Type B pancreatic cell (in vitro differentiated cells): ENCODE measurements around the gene ZG16. TPM values are rescaled to one million over a fixed set of nuclear protein-coding genes. Genes with fewer than 3 reads are reported as not detected.
"Not testable (repeated sequence)": the region's sequence is repeated elsewhere in the genome, so short reads cannot be mapped to it uniquely, and the experiment has no call there.

Experiments used
- DNase-seq: peaks from one replicate; pipeline ENCODE4 v3.0.0; 2021; ENCODE audit warnings: mixed read lengths; ENCODE audit not compliant: unreplicated experiment; ENCODE audit errors: extremely low spot score
- H3K27ac Mint-ChIP-seq: 2 replicates; pipeline ENCODE4 v1.8.0; 2021; ENCODE audit warnings: mild to moderate bottlenecking, mixed read lengths
- H3K27me3 Mint-ChIP-seq: 2 replicates; pipeline ENCODE4 v1.8.0; 2021; ENCODE audit warnings: mixed read lengths
- H3K36me3 Mint-ChIP-seq: 2 replicates; pipeline ENCODE4 v1.8.0; 2021; ENCODE audit warnings: mixed read lengths
- H3K4me1 Mint-ChIP-seq: one replicate; pipeline ENCODE4 v1.8.0; 2021; ENCODE audit warnings: mixed read lengths; ENCODE audit not compliant: unreplicated experiment
- H3K4me3 Mint-ChIP-seq: 2 replicates; pipeline ENCODE4 v1.8.0; 2021; ENCODE audit warnings: mild to moderate bottlenecking, mixed read lengths
- H3K9me3 Mint-ChIP-seq: 2 replicates; pipeline ENCODE4 v1.8.0; 2021; ENCODE audit warnings: mixed read lengths
- total RNA-seq: library from RNA; stranded (reverse); gene quantifications from 2 replicates; pipeline ENCODE4 v1.2.1, GENCODE V29; 2021; ENCODE audit warnings: low replicate concordance
- TF ChIP-seq, protein P1 (sequence below): fragments of 200-600 bp; sonication (generic); conservative IDR thresholded peaks from 2 replicates; pipeline ENCODE4 v1.5.0; 2021; ENCODE audit warnings: antibody characterized with exemption, mild to moderate bottlenecking

ZG16 gene
- total RNA-seq, 1 donor from 2014 or later: 0.85 TPM

DNA sequence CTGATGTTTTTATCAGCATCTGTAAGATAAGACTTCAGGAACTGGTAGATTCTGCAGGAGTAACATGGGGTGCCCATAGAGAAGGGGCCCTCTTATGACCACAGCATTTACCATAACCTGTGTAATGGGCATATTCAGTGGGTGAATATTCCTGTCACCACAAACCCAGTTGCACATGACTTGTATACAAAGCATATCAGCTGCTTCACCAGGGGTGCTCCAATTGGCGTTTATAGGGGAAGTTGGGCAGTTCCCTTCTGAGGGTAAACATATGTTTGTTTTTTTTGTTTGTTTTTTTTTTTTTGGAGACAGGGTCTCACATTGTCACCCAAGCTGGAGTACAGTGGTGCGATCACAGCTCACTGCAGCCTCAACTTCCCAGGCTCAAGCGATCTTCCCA lies 11.5 kb upstream of the ZG16 start:
- H3K9me3 Mint-ChIP-seq: no peaks in the 10 kb centered on the region
- no peak for DNase-seq
- no peaks in the 10 kb centered on the region for H3K36me3 Mint-ChIP-seq
- H3K4me3 Mint-ChIP-seq: no peak overlapping the region
- no peak overlapping the region for H3K27ac Mint-ChIP-seq
- H3K4me1 Mint-ChIP-seq: peaks cover 6% of the 10 kb centered on the region
- TF ChIP-seq, protein P1, sequence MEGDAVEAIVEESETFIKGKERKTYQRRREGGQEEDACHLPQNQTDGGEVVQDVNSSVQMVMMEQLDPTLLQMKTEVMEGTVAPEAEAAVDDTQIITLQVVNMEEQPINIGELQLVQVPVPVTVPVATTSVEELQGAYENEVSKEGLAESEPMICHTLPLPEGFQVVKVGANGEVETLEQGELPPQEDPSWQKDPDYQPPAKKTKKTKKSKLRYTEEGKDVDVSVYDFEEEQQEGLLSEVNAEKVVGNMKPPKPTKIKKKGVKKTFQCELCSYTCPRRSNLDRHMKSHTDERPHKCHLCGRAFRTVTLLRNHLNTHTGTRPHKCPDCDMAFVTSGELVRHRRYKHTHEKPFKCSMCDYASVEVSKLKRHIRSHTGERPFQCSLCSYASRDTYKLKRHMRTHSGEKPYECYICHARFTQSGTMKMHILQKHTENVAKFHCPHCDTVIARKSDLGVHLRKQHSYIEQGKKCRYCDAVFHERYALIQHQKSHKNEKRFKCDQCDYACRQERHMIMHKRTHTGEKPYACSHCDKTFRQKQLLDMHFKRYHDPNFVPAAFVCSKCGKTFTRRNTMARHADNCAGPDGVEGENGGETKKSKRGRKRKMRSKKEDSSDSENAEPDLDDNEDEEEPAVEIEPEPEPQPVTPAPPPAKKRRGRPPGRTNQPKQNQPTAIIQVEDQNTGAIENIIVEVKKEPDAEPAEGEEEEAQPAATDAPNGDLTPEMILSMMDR: no peak
- H3K27me3 Mint-ChIP-seq: no peaks in the 10 kb centered on the region

DNA sequence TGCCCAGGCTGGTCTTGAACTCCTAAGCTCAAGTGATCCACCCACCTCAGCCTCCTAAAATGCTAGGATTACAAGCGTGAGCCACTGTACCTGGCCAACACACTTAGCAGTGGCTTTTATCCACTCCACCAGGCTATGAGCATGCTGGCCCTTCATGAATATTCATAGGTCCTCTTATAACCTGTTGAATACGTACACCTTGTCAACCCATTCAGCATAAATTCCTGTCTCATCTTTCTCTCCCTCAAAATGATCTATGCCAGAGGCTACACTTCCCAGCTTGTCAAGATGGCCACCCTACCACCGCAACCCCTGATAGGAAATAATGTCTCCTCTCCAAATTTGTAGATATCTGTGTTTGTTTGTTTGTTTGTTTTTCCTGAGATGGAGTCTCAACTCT lies 11.0 kb upstream of the ZG16 start:
- DNase-seq: no peak
- Mint-ChIP-seq H3K36me3 (no peaks in the 10 kb centered on the region), H3K4me1 (peaks cover 6% of the 10 kb centered on the region), H3K27ac (no peak overlapping the region), H3K9me3 (no peaks in the 10 kb centered on the region), H3K27me3 (no peaks in the 10 kb centered on the region), H3K4me3 (no peak overlapping the region)
- TF ChIP-seq, protein P1: no peak

DNA sequence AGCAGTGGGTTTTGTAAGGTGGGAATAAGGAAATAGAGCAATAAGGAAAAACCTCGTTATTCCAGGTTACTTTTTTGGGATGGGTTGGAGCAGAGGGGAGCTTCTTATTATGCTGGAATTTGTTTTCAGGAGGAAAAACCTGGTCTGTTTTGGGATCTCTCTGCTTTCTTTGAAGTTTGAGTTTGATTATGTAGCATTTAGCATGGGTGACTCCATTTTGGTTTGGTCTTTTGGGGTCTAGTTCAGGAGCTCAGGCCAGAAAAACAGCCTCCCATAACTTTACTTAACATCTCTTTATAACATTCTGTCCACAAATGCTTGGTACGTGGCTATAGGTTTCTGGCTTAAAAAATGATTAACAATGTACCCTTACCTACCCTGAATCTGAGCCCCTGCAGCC lies 8.5 kb upstream of the ZG16 start:
- Mint-ChIP-seq H3K27ac (no peak overlapping the region), H3K4me1 (peaks cover 11% of the 10 kb centered on the region), H3K36me3 (no peaks in the 10 kb centered on the region), H3K9me3 (no peaks in the 10 kb centered on the region), H3K4me3 (no peak overlapping the region), H3K27me3 (no peaks in the 10 kb centered on the region)
- no peak for DNase-seq
- TF ChIP-seq, protein P1: no peak

DNA sequence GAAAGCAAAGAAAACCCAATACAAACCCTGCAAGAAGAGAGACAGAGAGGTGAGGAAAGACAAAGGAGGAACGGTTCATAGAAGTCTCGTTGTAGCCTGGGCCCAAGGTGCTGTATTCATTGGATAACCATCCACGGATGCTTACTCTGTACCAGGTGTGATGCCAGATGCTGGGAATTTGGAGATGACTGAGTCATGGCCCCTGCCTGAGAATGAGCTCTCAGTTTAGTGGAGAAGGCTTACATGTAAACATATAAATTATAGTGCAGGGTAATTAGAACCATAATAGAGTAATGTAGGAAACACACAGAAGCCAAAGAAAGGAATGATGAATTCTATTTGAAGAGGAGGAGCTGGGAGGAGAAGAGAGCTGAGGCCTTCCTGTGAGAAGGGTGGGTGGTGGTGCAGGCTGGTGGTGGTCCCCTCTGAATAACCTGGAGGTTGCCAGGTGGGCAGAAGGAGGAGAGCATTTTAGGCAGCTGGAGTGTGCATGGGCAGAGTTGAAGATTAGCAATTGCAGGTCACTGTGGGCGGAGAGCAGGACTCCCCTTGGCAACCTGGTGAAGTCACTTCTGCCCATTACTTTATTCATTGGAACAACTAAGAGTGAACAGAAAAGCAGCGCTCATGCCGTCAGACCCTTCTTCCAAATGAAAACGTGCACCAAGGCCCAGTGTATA lies 7.7 kb upstream of the ZG16 start:
- Mint-ChIP-seq H3K4me3 (no peak overlapping the region), H3K9me3 (no peaks in the 10 kb centered on the region), H3K4me1 (peaks cover 11% of the 10 kb centered on the region), H3K27me3 (no peaks in the 10 kb centered on the region), H3K36me3 (no peaks in the 10 kb centered on the region), H3K27ac (peak overlapping the region; percentile 46)
- DNase-seq: no peak
- TF ChIP-seq, protein P1: no peak

DNA sequence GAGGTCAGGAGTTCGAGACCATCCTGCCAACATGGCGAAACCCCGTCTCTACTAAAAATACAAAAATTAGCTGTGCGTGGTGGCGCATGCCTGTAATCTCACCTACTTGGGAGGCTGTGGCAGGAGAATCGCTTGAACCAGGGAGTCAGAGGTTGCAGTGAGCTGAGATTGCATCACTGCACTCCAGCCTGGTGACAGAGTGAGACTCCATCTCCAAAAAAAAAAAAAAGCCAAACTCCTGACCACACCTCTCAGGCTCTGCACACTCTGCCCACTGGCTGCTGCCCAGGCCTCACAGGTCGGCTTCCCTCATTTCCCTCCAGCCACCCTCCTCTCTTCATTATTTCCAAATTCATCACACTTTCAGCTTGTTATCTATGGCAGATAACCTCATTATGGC lies 5.7 kb upstream of the ZG16 start:
- not testable (repeated sequence) for H3K36me3 Mint-ChIP-seq, H3K4me3 Mint-ChIP-seq, H3K9me3 Mint-ChIP-seq, DNase-seq, H3K27me3 Mint-ChIP-seq, H3K27ac Mint-ChIP-seq
- peaks cover 11% of the 10 kb centered on the region for H3K4me1 Mint-ChIP-seq

DNA sequence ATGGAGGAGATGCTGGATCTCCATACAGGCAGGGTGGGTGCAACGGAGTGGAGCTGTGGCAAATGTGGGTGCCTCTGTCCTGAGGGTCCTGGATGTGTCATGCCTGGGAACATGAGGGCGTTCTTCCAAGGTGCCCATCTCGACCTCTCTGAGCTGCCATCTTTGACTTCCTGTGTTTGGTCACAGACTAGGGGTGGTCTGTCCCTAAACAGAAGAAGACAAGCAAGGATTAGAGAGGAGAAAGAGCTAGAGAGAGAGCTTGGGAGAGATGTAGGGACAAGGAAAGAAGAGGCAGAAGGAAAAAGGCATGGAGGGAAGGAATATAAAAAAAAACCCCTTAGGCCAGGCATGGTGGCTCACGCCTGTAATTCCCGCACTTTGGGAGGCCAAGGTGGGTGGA lies 3.3 kb upstream of the ZG16 start:
- Mint-ChIP-seq H3K9me3 (no peaks in the 10 kb centered on the region), H3K36me3 (no peaks in the 10 kb centered on the region), H3K27ac (no peak overlapping the region), H3K27me3 (no peaks in the 10 kb centered on the region), H3K4me3 (no peak overlapping the region), H3K4me1 (peaks cover 11% of the 10 kb centered on the region)
- TF ChIP-seq, protein P1: no peak
- DNase-seq: no peak
